ENCODE results near the gene NCAM2. TPM values are rescaled to one million over a fixed set of nuclear protein-coding genes. Genes with fewer than 3 reads are reported as not detected.

Gene NCAM2
- total and polyA plus RNA-seq, 7 donors: 0.14 to 2.4 (median 0.62) TPM

GRCh38 chr21:21010698-21011097, 12.5 kb downstream of the NCAM2 start:
- Histone ChIP-seq H3K9me3 (no peaks in the 10 kb centered on the region), H3K36me3 (ENCODE audit: insufficient read depth in 1 of 2, low read depth in 1 of 2) (no peaks in the 10 kb centered on the region), H3K27ac (no peak overlapping the region), H3K4me3 (no peak overlapping the region), H3K27me3 (ENCODE audit: insufficient read depth in 3 of 3, low read length in 2 of 3) (peaks cover 0 to 3% (median 0%) of the 10 kb centered on the region in 3 donors), H3K4me1 (no peaks in the 10 kb centered on the region)
- ATAC-seq: no peak
- WGBS, 3 donors: 69 to 72% (median 71%) methylated on average over 3 of the region's 3 CpGs
- intact Hi-C loops (cut with DNase I): no loop called here
- no peak for DNase-seq
- no peak for TF ChIP-seq CTCF (IDR thresholded peaks at IDR 0.05)

- no peak for ATAC-seq
- no peak for TF ChIP-seq CTCF (IDR thresholded peaks at IDR 0.05)
Measured at GRCh38 chr21:21018821-21019220, 20.6 kb downstream of the NCAM2 start.

GRCh38 chr21:21019681-21020080, 21.5 kb downstream of the NCAM2 start:
- Histone ChIP-seq H3K27ac (no peak overlapping the region), H3K36me3 (ENCODE audit: insufficient read depth in 1 of 2, low read depth in 1 of 2) (no peaks in the 10 kb centered on the region), H3K4me3 (no peak overlapping the region), H3K9me3 (no peaks in the 10 kb centered on the region), H3K27me3 (ENCODE audit: insufficient read depth in 3 of 3, low read length in 2 of 3) (no peaks in the 10 kb centered on the region), H3K4me1 (no peaks in the 10 kb centered on the region)
- ATAC-seq (no peak), DNase-seq (no peak)
- WGBS, 3 donors: 84 to 88% (median 85%) methylated on average over 4 of the region's 4 CpGs
- TF ChIP-seq CTCF (IDR thresholded peaks at IDR 0.05): no peak
- intact Hi-C loops (cut with DNase I): no loop called here

More at GRCh38 chr21:21018821-21019220, 20.6 kb downstream of the NCAM2 start:
- intact Hi-C loops (cut with DNase I): no loop called here
- no peak for DNase-seq
- Histone ChIP-seq H3K27ac (no peak overlapping the region), H3K27me3 (ENCODE audit: insufficient read depth in 3 of 3, low read length in 2 of 3) (no peaks in the 10 kb centered on the region), H3K4me3 (no peak overlapping the region), H3K36me3 (ENCODE audit: insufficient read depth in 1 of 2, low read depth in 1 of 2) (no peaks in the 10 kb centered on the region), H3K4me1 (no peaks in the 10 kb centered on the region), H3K9me3 (no peaks in the 10 kb centered on the region)
- 13 to 36% (median 16%) methylated on average over 1 of the region's 1 CpG for WGBS, 3 donors

DNA sequence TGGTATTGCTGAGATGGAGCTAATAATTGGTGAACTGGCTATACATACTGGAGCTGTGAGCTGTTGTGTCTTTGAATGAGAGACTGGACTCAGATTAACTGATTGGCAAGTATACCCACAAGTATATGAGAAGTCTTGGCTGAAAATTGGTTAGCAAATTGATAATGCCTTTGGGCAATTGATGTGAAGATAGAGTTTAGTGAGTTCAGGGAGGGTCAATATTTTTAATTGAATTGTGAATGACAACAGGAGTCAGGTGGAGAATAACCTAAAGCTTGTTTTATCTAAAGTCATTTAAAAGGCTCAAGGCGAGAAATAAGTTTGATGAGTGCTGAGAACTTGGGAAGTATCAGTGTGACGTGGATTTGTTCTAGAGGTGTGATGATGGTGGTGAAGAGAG, 27.5 kb downstream of the NCAM2 start:
- intact Hi-C loops (cut with DNase I): no loop called here
- 90 to 94% (median 93%) methylated on average over 2 of the region's 2 CpGs for WGBS, 3 donors
- no peaks in the 10 kb centered on the region for H3K9me3 ChIP-seq
- no peaks in the 10 kb centered on the region for H3K4me1 ChIP-seq
- DNase-seq (no peak), ATAC-seq (no peak)
- no peak overlapping the region for H3K27ac ChIP-seq
- no peak overlapping the region for H3K4me3 ChIP-seq
- TF ChIP-seq CTCF (IDR thresholded peaks at IDR 0.05): no peak
- H3K27me3 ChIP-seq (ENCODE audit: insufficient read depth in 3 of 3, low read length in 2 of 3): no peaks in the 10 kb centered on the region
- H3K36me3 ChIP-seq (ENCODE audit: insufficient read depth in 1 of 2, low read depth in 1 of 2): no peaks in the 10 kb centered on the region

DNA sequence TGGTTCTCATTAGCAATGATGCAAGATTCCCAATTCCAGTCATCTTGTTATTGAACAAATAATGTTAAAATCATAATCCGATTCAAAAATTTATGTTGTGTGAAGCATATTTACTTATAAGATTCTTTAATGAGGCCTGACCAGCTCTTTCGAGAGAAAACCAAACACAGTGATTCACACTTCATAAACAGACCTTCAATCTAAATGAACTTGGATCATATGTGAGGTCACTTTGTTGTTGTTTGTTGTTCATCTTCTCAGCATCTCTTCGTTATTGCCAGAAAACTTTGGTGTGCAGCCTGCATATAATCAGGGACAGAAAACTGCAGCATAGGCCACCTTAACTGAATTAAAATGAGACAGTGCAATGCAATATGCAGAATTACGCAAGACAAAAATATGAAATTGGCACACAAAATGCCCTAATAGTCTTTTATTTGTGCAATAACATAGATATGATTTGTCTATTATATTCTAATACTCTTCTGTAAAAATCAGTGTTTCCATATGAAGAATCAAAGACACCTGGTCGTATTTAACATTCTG, 30.1 kb downstream of the NCAM2 start:
- 81 to 86% (median 85%) methylated on average over 5 of the region's 5 CpGs for whole genome bisulfite sequencing, 3 donors
- Histone ChIP-seq H3K27me3 (ENCODE audit: insufficient read depth in 3 of 3, low read length in 2 of 3) (no peaks in the 10 kb centered on the region), H3K9me3 (no peaks in the 10 kb centered on the region), H3K4me1 (no peaks in the 10 kb centered on the region), H3K4me3 (no peak overlapping the region), H3K27ac (no peak overlapping the region), H3K36me3 (ENCODE audit: insufficient read depth in 1 of 2, low read depth in 1 of 2) (no peaks in the 10 kb centered on the region)
- DNase-seq (no peak), ATAC-seq (no peak)
- TF ChIP-seq CTCF (IDR thresholded peaks at IDR 0.05): no peak
- intact Hi-C loops (cut with DNase I): no loop called here
